Cardiac septum (tissue), 1 donor: Measurements from ENCODE around the gene SCYL2. TPM values are rescaled to one million over a fixed set of nuclear protein-coding genes. Genes with fewer than 3 reads are reported as not detected.

Source experiments
- DNase-seq: peaks from one replicate; pipeline ENCODE4 v3.0.0-alpha.2; 2020; ENCODE audit warnings: low spot score
- intact Hi-C: fragments of 100-400 bp; cut with DNase I; formaldehyde crosslinking; loops from one replicate; pipeline ENCODE4 v1.14.0; 2022
- total RNA-seq: library from RNA; stranded (reverse); fragmentation: NEBNext Ultra II Directional; extraction: Animal tissue kit (Norgen Biotek cat#: 25700); gene quantifications from one replicate; pipeline ENCODE4 v1.2.1, GENCODE V29; 2021
- donor health status: DM: no; HTN: no; CAD: no.

The SCYL2 gene
- total RNA-seq, 1 donor from 2014 or later = 39.3 TPM

GRCh38 chr12:100359822-100360221 is 92.8 kb downstream of the SCYL2 start:
- intact Hi-C loops = no loop called here
- DNase-seq = no peak

GRCh38 chr12:100360450-100360849 is 93.5 kb downstream of the SCYL2 start:
- DNase-seq = no peak
- intact Hi-C loops = no loop called here

- no peak for DNase-seq
- intact Hi-C loops = no loop called here
These were observed 97.3 kb downstream of the SCYL2 start for GRCh38 chr12:100364324-100364723.

- no peak for DNase-seq
- intact Hi-C loops = no loop called here
These were observed 98.4 kb downstream of the SCYL2 start for GRCh38 chr12:100365411-100365810.

- intact Hi-C loops = no loop called here
- DNase-seq = no peak
These were observed 101.1 kb downstream of the SCYL2 start for GRCh38 chr12:100368066-100368465.

- DNase-seq = no peak
- intact Hi-C loops = no loop called here
These were observed 104.2 kb downstream of the SCYL2 start for GRCh38 chr12:100371146-100371545.

- intact Hi-C loops = no loop called here
- DNase-seq = no peak
These were observed 106.1 kb downstream of the SCYL2 start for GRCh38 chr12:100372853-100373640.

- intact Hi-C loops = no loop called here
These were observed 108.2 kb downstream of the SCYL2 start for GRCh38 chr12:100375038-100375735.

GRCh38 chr12:100376161-100376560 is 109.2 kb downstream of the SCYL2 start:
- DNase-seq = no peak
- intact Hi-C loops = no loop called here

More at GRCh38 chr12:100375038-100375735, 108.2 kb downstream of the SCYL2 start:
- DNase-seq = no peak

GRCh38 chr12:100381379-100381778 is 114.4 kb downstream of the SCYL2 start:
- no peak for DNase-seq
- intact Hi-C loops = no loop called here

- intact Hi-C loops = no loop called here
- no peak for DNase-seq
These were observed 115.4 kb downstream of the SCYL2 start for GRCh38 chr12:100382338-100382737.

GRCh38 chr12:100383586-100384558 is 116.9 kb downstream of the SCYL2 start:
- intact Hi-C loops = no loop called here
- DNase-seq = no peak

- intact Hi-C loops = no loop called here
- no peak for DNase-seq
These were observed 117.6 kb downstream of the SCYL2 start for GRCh38 chr12:100384559-100384935.

- intact Hi-C loops = no loop called here
- DNase-seq = no peak
These were observed 121.4 kb downstream of the SCYL2 start for GRCh38 chr12:100388382-100388781.

Other genes starting within 250 kb of the SCYL2 start
- 20.2 TPM for gene BLTP3B, start 124.3 kb upstream of the SCYL2 start, total RNA-seq
- 18.6 TPM for gene ACTR6, start 66.4 kb upstream of the SCYL2 start, total RNA-seq
- gene DEPDC4, start 98 bp upstream of the SCYL2 start, total RNA-seq = 0.62 TPM
- gene SLC17A8, start 89.9 kb downstream of the SCYL2 start, total RNA-seq = not detected
- not detected for gene NR1H4, start 206.7 kb downstream of the SCYL2 start, total RNA-seq